MCF 10A (cell line): ENCODE results near the gene HADHB. TPM values are rescaled to one million over a fixed set of nuclear protein-coding genes. Genes with fewer than 3 reads are reported as not detected.
"Not testable (repeated sequence)": the region's sequence is repeated elsewhere in the genome, so short reads cannot be mapped to it uniquely, and the experiment has no call there.

Experiments used
- BruUV-seq: library from RNA; stranded (reverse); fragments of 400-500 nt; replicated peaks from 2 replicates; lab custom pipeline; 2021; lab: Mats Ljungman, UMichigan
- CTCF ChIA-PET: fragments of 300-600 bp; sonication (Branson Sonifier 250); formaldehyde crosslinking; extraction: SDS; loops from one replicate; lab custom pipeline; 2021; ENCODE audit warnings: antibody characterized with exemption, inconsistent platforms; lab: Yijun Ruan, JAX
- POLR2A ChIA-PET: fragments of 300-600, 350-650 bp; sonication (Branson Sonifier 250); formaldehyde crosslinking; extraction: SDS; loops from one replicate; lab custom pipeline; 2020; ENCODE audit warnings: antibody characterized with exemption, inconsistent platforms; lab: Yijun Ruan, JAX
- DNase-seq: peaks from one replicate; pipeline ENCODE4 v3.0.0-alpha.2; 2018; ENCODE audit not compliant: unreplicated experiment
- H3K27ac Mint-ChIP-seq: one replicate; pipeline ENCODE4 v1.8.0; 2022; ENCODE audit warnings: mild to moderate bottlenecking, low read depth, mixed read lengths; ENCODE audit not compliant: unreplicated experiment
- H3K27me3 Mint-ChIP-seq: one replicate; pipeline ENCODE4 v1.8.0; 2022; ENCODE audit warnings: mixed read lengths; ENCODE audit not compliant: insufficient read depth, unreplicated experiment
- H3K36me3 Mint-ChIP-seq: one replicate; pipeline ENCODE4 v1.8.0; 2022; ENCODE audit warnings: mild to moderate bottlenecking, moderate library complexity, mixed read lengths; ENCODE audit not compliant: insufficient read depth, unreplicated experiment
- H3K4me1 Mint-ChIP-seq: one replicate; pipeline ENCODE4 v1.8.0; 2022; ENCODE audit warnings: mixed read lengths; ENCODE audit not compliant: insufficient read depth, unreplicated experiment
- H3K4me3 Mint-ChIP-seq: one replicate; pipeline ENCODE4 v1.8.0; 2022; ENCODE audit warnings: mild to moderate bottlenecking, moderate library complexity, mixed read lengths; ENCODE audit not compliant: unreplicated experiment
- H3K9me3 Mint-ChIP-seq: one replicate; pipeline ENCODE4 v1.8.0; 2022; ENCODE audit warnings: mixed read lengths; ENCODE audit not compliant: unreplicated experiment
- CTCF ChIP-seq: fragments of 200-600 bp; IDR thresholded peaks from one replicate; pipeline ENCODE4 v1.8.0; 2022; ENCODE audit warnings: antibody characterized with exemption, mild to moderate bottlenecking; ENCODE audit not compliant: unreplicated experiment
- intact Hi-C: fragments of 100-400 bp; cut with micrococcal nuclease; formaldehyde crosslinking; loops from 2 replicates; pipeline ENCODE4 v1.14.1; 2022
- total RNA-seq: library from RNA; stranded (reverse); gene quantifications from 2 replicates; pipeline ENCODE4 v1.2.3, GENCODE V29; 2022

HADHB gene
- total RNA-seq, 1 experiment from 2014 or later, result 143 TPM

DNA sequence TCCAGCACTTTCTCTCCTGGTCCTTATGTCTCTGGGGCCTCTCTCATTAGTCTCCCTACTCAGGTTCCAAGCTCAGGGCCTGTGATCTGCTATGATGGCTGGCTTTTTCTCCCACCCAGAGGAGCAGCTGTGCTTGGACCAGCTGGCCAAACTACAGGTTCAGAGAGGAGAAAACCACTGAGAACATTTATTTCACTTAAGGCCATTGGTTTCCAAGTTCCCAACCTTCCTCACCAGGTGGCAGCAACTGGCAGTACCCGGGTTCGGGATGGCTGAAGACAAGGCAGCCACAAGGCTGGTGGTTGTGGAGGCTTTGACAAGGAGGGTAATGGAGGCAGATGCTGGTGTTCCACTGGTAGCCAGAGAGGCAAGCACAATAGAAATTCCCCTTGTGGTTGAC, 71.3 kb downstream of the HADHB start:
- intact Hi-C loops, result no loop called here
- no peaks in the 10 kb centered on the region for H3K36me3 Mint-ChIP-seq
- peak; percentile 21 for TF ChIP-seq CTCF
- no peak overlapping the region for H3K27ac Mint-ChIP-seq
- CTCF ChIA-PET, result interaction anchor here (0.7 to 1.3 kb wide), 2 partner anchors 11 to 25 kb away, joined by 3 read pairs; no protein-coding TSS in a partner anchor
- no peaks in the 10 kb centered on the region for H3K27me3 Mint-ChIP-seq
- H3K4me1 Mint-ChIP-seq, result no peaks in the 10 kb centered on the region
- no TSS peak for BruUV-seq
- DNase-seq, result no peak
- H3K9me3 Mint-ChIP-seq, result no peaks in the 10 kb centered on the region
- no peak overlapping the region for H3K4me3 Mint-ChIP-seq
- POLR2A ChIA-PET, result interaction anchor here (0.6 kb wide), 1 partner anchor 17 kb away, joined by 3 read pairs; no protein-coding TSS in a partner anchor

DNA sequence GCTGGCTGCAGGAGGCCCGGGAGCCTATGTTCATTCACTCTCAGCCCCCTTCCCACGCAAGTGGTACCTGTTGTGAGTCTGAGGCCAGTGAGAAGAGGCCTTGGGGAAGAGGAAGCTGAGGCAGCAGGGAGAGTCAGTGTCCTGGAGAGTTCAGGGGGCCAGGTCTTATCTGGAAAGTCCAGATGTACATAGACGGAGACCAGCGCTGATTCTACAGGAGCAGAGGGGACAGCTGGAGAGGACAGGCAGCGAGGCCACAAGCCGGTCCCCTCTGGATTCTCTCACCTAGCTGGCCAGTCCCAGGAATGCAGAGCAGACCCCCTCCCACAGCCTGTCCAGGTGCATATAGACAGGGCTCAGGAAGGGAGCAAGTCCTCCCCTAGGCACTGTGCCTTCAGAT, 72.1 kb downstream of the HADHB start:
- CTCF ChIA-PET, result interaction anchor here (1.3 kb wide), 2 partner anchors 10 kb away, joined by 3 read pairs; no protein-coding TSS in a partner anchor
- intact Hi-C loops, result no loop called here
- POLR2A ChIA-PET, result no interaction called here
- Mint-ChIP-seq H3K4me3 (no peak overlapping the region), H3K27me3 (no peaks in the 10 kb centered on the region), H3K36me3 (no peaks in the 10 kb centered on the region), H3K4me1 (no peaks in the 10 kb centered on the region), H3K27ac (no peak overlapping the region), H3K9me3 (no peaks in the 10 kb centered on the region)
- no peak for TF ChIP-seq CTCF
- no peak for DNase-seq
- no TSS peak for BruUV-seq

DNA sequence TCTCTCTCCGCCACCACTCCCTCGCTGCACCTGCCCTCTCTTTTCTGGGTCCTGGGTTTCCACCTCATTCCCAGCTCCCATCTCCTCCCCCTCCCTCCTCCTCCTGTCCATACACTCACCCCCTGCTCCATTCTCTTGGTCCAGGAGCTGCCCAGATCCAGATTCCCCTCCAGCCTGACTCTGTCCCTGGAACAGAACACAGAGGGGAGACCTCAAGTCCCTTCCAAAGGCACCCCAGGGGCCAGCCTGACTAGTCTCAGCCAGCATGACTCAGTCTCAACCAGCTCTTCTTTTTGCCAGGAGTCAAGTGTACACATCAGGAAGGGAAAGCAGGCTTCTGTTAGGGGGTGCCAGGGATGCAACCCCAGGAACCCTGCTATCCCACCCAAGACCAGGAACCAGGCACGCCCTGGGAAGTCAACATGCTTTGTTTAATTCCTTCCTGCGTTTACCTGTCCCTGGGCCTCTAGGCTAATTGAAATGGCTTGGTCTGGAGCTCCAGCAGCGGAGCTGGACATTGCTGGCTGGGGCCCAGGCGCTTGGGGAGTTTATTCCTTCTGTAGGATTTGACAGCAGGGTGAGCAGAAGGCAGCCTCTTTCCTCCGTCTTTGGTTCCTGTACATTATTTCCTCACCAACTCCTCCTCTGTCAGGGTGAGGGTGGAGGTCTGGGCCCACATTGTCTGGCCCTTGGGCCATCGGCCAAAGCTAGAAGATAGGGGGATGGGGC, 72.8 kb downstream of the HADHB start:
- BruUV-seq, result no TSS peak
- ChIA-PET POLR2A (interaction anchor here (1.3 kb wide), 1 partner anchor 11 kb away, joined by 4 read pairs; no protein-coding TSS in a partner anchor), CTCF (interaction anchor here (1.0 to 1.3 kb wide), 2 partner anchors 11 to 68 kb away, joined by 3 read pairs; no protein-coding TSS in a partner anchor)
- H3K27me3 Mint-ChIP-seq, result no peaks in the 10 kb centered on the region
- H3K4me3 Mint-ChIP-seq, result no peak overlapping the region
- no peak for DNase-seq
- H3K9me3 Mint-ChIP-seq, result no peaks in the 10 kb centered on the region
- no peaks in the 10 kb centered on the region for H3K36me3 Mint-ChIP-seq
- intact Hi-C loops, result no loop called here
- no peak for TF ChIP-seq CTCF
- H3K27ac Mint-ChIP-seq, result no peak overlapping the region
- H3K4me1 Mint-ChIP-seq, result no peaks in the 10 kb centered on the region

DNA sequence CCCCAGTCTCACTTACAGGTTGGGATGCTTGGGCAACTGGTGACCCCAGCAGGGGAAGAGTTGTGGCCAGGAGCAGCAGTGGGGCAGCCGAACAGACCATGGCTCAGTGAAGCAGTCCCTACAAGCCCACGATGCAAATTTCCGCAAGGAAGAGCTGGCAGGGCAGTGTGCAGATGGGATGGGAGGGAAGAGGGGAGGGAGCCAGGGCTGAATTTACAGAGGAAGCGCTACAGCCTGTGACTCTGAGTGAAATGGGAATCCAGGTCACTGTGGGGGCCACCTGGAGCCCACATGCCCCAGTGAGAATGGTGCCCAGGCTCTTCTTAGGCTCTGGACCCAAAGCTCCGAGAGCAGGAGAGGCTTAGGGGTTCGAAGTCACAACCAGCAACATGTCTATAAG, 74.2 kb downstream of the HADHB start:
- DNase-seq, result no peak
- Mint-ChIP-seq H3K36me3 (no peaks in the 10 kb centered on the region), H3K27me3 (no peaks in the 10 kb centered on the region), H3K4me3 (no peak overlapping the region), H3K27ac (no peak overlapping the region), H3K9me3 (no peaks in the 10 kb centered on the region), H3K4me1 (no peaks in the 10 kb centered on the region)
- ChIA-PET POLR2A (interaction anchor here (1.4 kb wide), 1 partner anchor 72 kb away, joined by 4 read pairs; no protein-coding TSS in a partner anchor), CTCF (interaction anchor here (1.0 kb wide), 2 partner anchors 16 to 69 kb away, joined by 3 read pairs; no protein-coding TSS in a partner anchor)
- no peak for TF ChIP-seq CTCF
- no TSS peak for BruUV-seq
- intact Hi-C loops, result no loop called here

- intact Hi-C loops, H3K27ac Mint-ChIP-seq, DNase-seq, H3K9me3 Mint-ChIP-seq, BruUV-seq, H3K4me3 Mint-ChIP-seq, H3K36me3 Mint-ChIP-seq, H3K4me1 Mint-ChIP-seq, H3K27me3 Mint-ChIP-seq: not testable (repeated sequence)
- CTCF ChIA-PET, result interaction anchor here (0.7 kb wide), 1 partner anchor 253 kb away, joined by 3 read pairs; no protein-coding TSS in a partner anchor
- POLR2A ChIA-PET, result interaction anchor here (8.4 kb wide), 1 partner anchor 80 kb away, joined by 126 read pairs; the partner anchor contains the start of genes HADHA and HADHB
Measured at GRCh38 chr2:26324479-26324878, 79.7 kb downstream of the HADHB start.
